Astrocyte (in vitro differentiated cells and primary cell): Measurements from ENCODE around the gene KASH5.

Source experiments
- CTCF ChIP-seq: IDR thresholded peaks from 2 replicates; pipeline ENCODE4 v1.5.1; 2011; ENCODE audit warnings: low read depth, mild to moderate bottlenecking, inconsistent platforms, low read length, moderate library complexity; ENCODE audit not compliant: insufficient read depth
- EZH2 ChIP-seq: IDR thresholded peaks from 2 replicates; pipeline ENCODE4 v1.6.1; 2012; ENCODE audit warnings: mild to moderate bottlenecking, low read length, inconsistent platforms; ENCODE audit not compliant: insufficient read depth

GRCh38 chr19:49409441-49410029 lies 21.5 kb downstream of the KASH5 start:
- no peak for TF ChIP-seq CTCF
- TF ChIP-seq EZH2 = no peak
